H1 (cell line): ENCODE measurements around the gene KRT32. TPM values are rescaled to one million over a fixed set of nuclear protein-coding genes. Genes with fewer than 3 reads are reported as not detected.

Source experiments
- CTCF ChIA-PET: fragments of 300-600 bp; sonication (Branson Sonifier 250); formaldehyde crosslinking; loops from one replicate; lab custom pipeline; 2021; ENCODE audit not compliant: partially characterized antibody; lab: Charles Lee
- POLR2A ChIA-PET: fragments of 300-600 bp; sonication (Branson Sonifier 250); formaldehyde crosslinking; loops from one replicate; lab custom pipeline; 2021; ENCODE audit warnings: inconsistent platforms; ENCODE audit not compliant: partially characterized antibody; lab: Charles Lee
- DNase-seq, 2 experiments: peaks; one replicate each; pipeline versions ENCODE4 v3.0.0 to v3.0.0-alpha.2; 2010 to 2022; ENCODE audit warnings: low spot score in 2 of 2, low read depth in 1 of 2, mixed read lengths in 1 of 2
- FAIRE-seq: peaks from 2 replicates; lab custom pipeline; 2011; peaks lifted over from hg19 to GRCh38; lab: Jason Lieb, UNC
- H2AFZ ChIP-seq: 2 replicates; pipeline ENCODE4 v1.8.1; 2012; ENCODE audit warnings: low read length, inconsistent platforms
- H2AK5ac ChIP-seq: 2 replicates; pipeline ENCODE4 v1.6.1; 2013; ENCODE audit warnings: low read depth, low read length
- H2BK120ac ChIP-seq: replicated peaks from 2 replicates; pipeline ENCODE3; 2013; ENCODE audit warnings: low read depth, low read length, inconsistent platforms
- H2BK12ac ChIP-seq: 2 replicates; pipeline ENCODE4 v1.6.1; 2013; ENCODE audit warnings: low read depth, low read length
- H2BK15ac ChIP-seq: 2 replicates; pipeline ENCODE4 v1.6.1; 2013; ENCODE audit warnings: low read length
- H2BK20ac ChIP-seq: 2 replicates; pipeline ENCODE4 v1.6.1; 2013; ENCODE audit warnings: low read length
- H2BK5ac ChIP-seq: 2 replicates; pipeline ENCODE4 v1.6.1; 2013; ENCODE audit warnings: low read depth, low read length
- H3K14ac ChIP-seq: 2 replicates; pipeline ENCODE4 v1.6.1; 2013; ENCODE audit warnings: inconsistent platforms; ENCODE audit not compliant: insufficient read length
- H3K18ac ChIP-seq: 2 replicates; pipeline ENCODE4 v1.6.1; 2013; ENCODE audit warnings: low read length; ENCODE audit errors: extremely low read depth
- H3K23ac ChIP-seq: 2 replicates; pipeline ENCODE4 v1.6.1; 2013; ENCODE audit warnings: inconsistent platforms; ENCODE audit not compliant: insufficient read length
- H3K23me2 ChIP-seq: 2 replicates; pipeline ENCODE4 v1.6.1; 2013; ENCODE audit warnings: low read depth, low read length
- H3K27ac ChIP-seq: 2 replicates; pipeline ENCODE4 v1.6.1; 2011; ENCODE audit warnings: low read depth, low read length, inconsistent platforms
- H3K27me3 ChIP-seq, 4 experiments: replicated peaks in 1 of 4; 1 replicate in 1 of 4; 2 replicates in 3 of 4; pipeline versions ENCODE4 v1.6.1 to v1.8.1; 2011 to 2013; ENCODE audit warnings: low read length in 3 of 4, mild to moderate bottlenecking in 3 of 4, inconsistent platforms in 2 of 4, mixed read lengths in 2 of 4, moderate library complexity in 1 of 4; ENCODE audit not compliant: control insufficient read depth in 3 of 4, insufficient read depth in 3 of 4; ENCODE audit errors: extremely low read depth in 1 of 4
- H3K36me3 ChIP-seq, 4 experiments: 2 replicates each; pipeline versions ENCODE4 v1.6.1 to v1.8.1; 2011 to 2013; ENCODE audit warnings: mild to moderate bottlenecking in 4 of 4, low read length in 3 of 4, moderate library complexity in 2 of 4, control low read depth in 1 of 4, inconsistent platforms in 1 of 4; ENCODE audit not compliant: insufficient read depth in 4 of 4, control insufficient read depth in 2 of 4
- H3K4ac ChIP-seq: replicated peaks from 2 replicates; pipeline ENCODE3; 2013; ENCODE audit warnings: low read length, low read depth, mixed read lengths, inconsistent platforms; ENCODE audit not compliant: insufficient read length
- H3K4me1 ChIP-seq, 4 experiments: replicated peaks in 1 of 4; 1 replicate in 1 of 4; 2 replicates in 3 of 4; pipeline versions ENCODE4 v1.6.1 to v1.8.1; 2011 to 2013; ENCODE audit warnings: low read length in 3 of 4, inconsistent platforms in 2 of 4, mixed read lengths in 1 of 4; ENCODE audit not compliant: insufficient read depth in 4 of 4, control insufficient read depth in 3 of 4
- H3K4me2 ChIP-seq, 2 experiments: 2 replicates each; pipeline versions ENCODE4 v1.6.1 to v1.8.1; 2011 to 2013; ENCODE audit warnings: low read depth in 2 of 2, low read length in 2 of 2, control low read depth in 1 of 2, inconsistent platforms in 1 of 2, mild to moderate bottlenecking in 1 of 2; ENCODE audit not compliant: insufficient read depth in 1 of 2
- H3K4me3 ChIP-seq, 4 experiments: fragments of 200-600, 300-600 bp in 1 of 4; sonication (generic), shearing (Covaris generic), sonication (Bioruptor Twin) in 1 of 4; 2 replicates each; pipeline versions ENCODE4 v1.5.1 to v1.8.1; 2011 to 2016; ENCODE audit warnings: low read length in 4 of 4, low read depth in 3 of 4, control low read depth in 2 of 4, inconsistent platforms in 2 of 4, mild to moderate bottlenecking in 2 of 4, mixed read lengths in 1 of 4, moderate library complexity in 1 of 4; ENCODE audit not compliant: insufficient read depth in 2 of 4; ENCODE audit errors: extremely low read depth in 1 of 4
- H3K56ac ChIP-seq: replicated peaks from 2 replicates; pipeline ENCODE3; 2013; ENCODE audit warnings: low read depth, mild to moderate bottlenecking, mixed read lengths, low read length, inconsistent platforms; ENCODE audit not compliant: insufficient read length
- H3K79me1 ChIP-seq: 2 replicates; pipeline ENCODE4 v1.6.1; 2013; ENCODE audit warnings: low read depth, low read length, control low read depth
- H3K79me2 ChIP-seq, 2 experiments: 2 replicates each; pipeline versions ENCODE4 v1.6.1 to v1.8.1; 2012 to 2013; ENCODE audit warnings: low read length in 2 of 2, mild to moderate bottlenecking in 2 of 2, inconsistent platforms in 1 of 2; ENCODE audit not compliant: insufficient read depth in 2 of 2, control insufficient read depth in 1 of 2
- H3K9ac ChIP-seq, 4 experiments: replicated peaks in 1 of 4; 1 replicate in 1 of 4; 2 replicates in 3 of 4; pipeline versions ENCODE4 v1.6.1 to v1.8.1; 2011 to 2013; ENCODE audit warnings: low read depth in 3 of 4, low read length in 3 of 4, control low read depth in 2 of 4, mild to moderate bottlenecking in 2 of 4, moderate library complexity in 2 of 4, inconsistent platforms in 1 of 4; ENCODE audit errors: extremely low read depth in 1 of 4
- H3K9me3 ChIP-seq, 2 experiments: 2 replicates each; pipeline versions ENCODE4 v1.6.1 to v1.8.1; 2012 to 2013; ENCODE audit warnings: mild to moderate bottlenecking in 2 of 2, moderate library complexity in 2 of 2, control low read depth in 1 of 2, inconsistent platforms in 1 of 2, low read depth in 1 of 2, low read length in 1 of 2, mixed read lengths in 1 of 2; ENCODE audit not compliant: insufficient read depth in 2 of 2
- H4K20me1 ChIP-seq, 2 experiments: replicated peaks in 1 of 2; 2 replicates each; pipeline versions ENCODE3 to v1.8.1; 2011 to 2013; ENCODE audit warnings: inconsistent platforms in 2 of 2, low read length in 2 of 2, mild to moderate bottlenecking in 1 of 2; ENCODE audit not compliant: insufficient read depth in 2 of 2, control insufficient read depth in 1 of 2
- H4K5ac ChIP-seq: 2 replicates; pipeline ENCODE4 v1.6.1; 2013; ENCODE audit warnings: low read length, low read depth, mixed read lengths, inconsistent platforms; ENCODE audit not compliant: insufficient read length
- H4K8ac ChIP-seq: 2 replicates; pipeline ENCODE4 v1.8.0; 2013; ENCODE audit warnings: mild to moderate bottlenecking, moderate library complexity, low read length, inconsistent platforms; ENCODE audit not compliant: insufficient read depth; ENCODE audit errors: extremely low read depth
- H4K91ac ChIP-seq: replicated peaks from 2 replicates; pipeline ENCODE3; 2013; ENCODE audit warnings: low read length, mixed read lengths, inconsistent platforms; ENCODE audit not compliant: insufficient read length
- BACH1 ChIP-seq: IDR thresholded peaks from 2 replicates; pipeline ENCODE4 v1.6.1; 2012; ENCODE audit warnings: low read length, improper control_type of control experiment
- CEBPB ChIP-seq: IDR thresholded peaks from 2 replicates; pipeline ENCODE4 v1.6.1; 2012; ENCODE audit warnings: low read depth, low read length
- FOSL1 ChIP-seq: IDR thresholded peaks from 2 replicates; pipeline ENCODE4 v1.6.1; 2011; ENCODE audit warnings: mild to moderate bottlenecking, low read depth, low read length, moderate library complexity; ENCODE audit not compliant: insufficient read depth
- KDM1A ChIP-seq: fragments of 200-600, 300-600 bp; sonication (generic); IDR thresholded peaks from 2 replicates; pipeline ENCODE4 v1.7.1; 2016; ENCODE audit warnings: mild to moderate bottlenecking, low read length, borderline replicate concordance
- RXRA ChIP-seq: IDR thresholded peaks from 2 replicates; pipeline ENCODE4 v1.6.1; 2011; ENCODE audit warnings: low read depth, mild to moderate bottlenecking, low read length, moderate library complexity; ENCODE audit not compliant: insufficient read depth
- SP1 ChIP-seq: IDR thresholded peaks from 2 replicates; pipeline ENCODE4 v1.6.1; 2011; ENCODE audit warnings: low read depth, low read length
- SP4 ChIP-seq: IDR thresholded peaks from 2 replicates; pipeline ENCODE4 v1.6.1; 2012; ENCODE audit warnings: low read length, inconsistent platforms
- SRF ChIP-seq: IDR thresholded peaks from 2 replicates; pipeline ENCODE4 v1.6.1; 2011; ENCODE audit warnings: mild to moderate bottlenecking, low read depth, low read length, moderate library complexity
- SUZ12 ChIP-seq: fragments of 200-600 bp; sonication (generic); IDR thresholded peaks from 2 replicates; pipeline ENCODE4 v1.6.1; 2012; ENCODE audit warnings: mild to moderate bottlenecking, inconsistent platforms, low read length, moderate library complexity, mixed read lengths
- TAF7 ChIP-seq: optimal IDR thresholded peaks from 2 replicates; pipeline ENCODE3; 2011; ENCODE audit warnings: low read depth, mild to moderate bottlenecking, inconsistent platforms, low read length, moderate library complexity, borderline replicate concordance
- YY1 ChIP-seq: IDR thresholded peaks from 2 replicates; pipeline ENCODE4 v1.6.1; 2011; ENCODE audit warnings: low read depth, mild to moderate bottlenecking, low read length
- WGBS, 2 experiments: shearing (Covaris generic) in 1 of 2; methylation state at CpG; one replicate each; pipeline versions ENCODE4 v1.1.6 to v1.1.7; 2013 to 2015; ENCODE audit warnings: low lambda C conversion rate in 2 of 2, mixed read lengths in 2 of 2, inconsistent platforms in 1 of 2, low coverage in 1 of 2, missing lambda C conversion rate in 1 of 2; ENCODE audit not compliant: insufficient replicate concordance in 2 of 2, insufficient coverage in 1 of 2, insufficient read length in 1 of 2; ENCODE audit errors: extremely low coverage in 1 of 2, missing lambda C conversion rate in 1 of 2; 5-methylcytosine and 5-hydroxymethylcytosine counted together
- polyA plus RNA-seq, 7 experiments: library from polyadenylated mRNA; depleted of rRNA in 3 of 7; stranded (reverse) in 5 of 7; unstranded in 2 of 7; fragments of >200 nt in 5 of 7; fragments of 200-250 nt in 2 of 7; gene quantifications; 1 replicate in 5 of 7; 2 replicates in 1 of 7; 4 replicates in 1 of 7; pipeline versions ENCODE4 v1.2.1 to v1.2.3, GENCODE V29; 2011 to 2013; ENCODE audit warnings: missing spikeins in 2 of 7, mixed read lengths in 2 of 7
- total RNA-seq: library from RNA; stranded (reverse); fragmentation: NEBNext Ultra II Directional; extraction: Animal tissue kit (Norgen Biotek cat#: 25700); gene quantifications from 2 replicates; pipeline ENCODE4 v1.2.1, GENCODE V29; 2021

KRT32 gene
- total and polyA plus RNA-seq, 2 of the 8 experiments (the other 6 are each of a cell fraction or from before 2014, with no cell fraction given), result not detected

GRCh38 chr17:41480136-41480535, 12.9 kb upstream of the KRT32 start:
- Histone ChIP-seq H3K27me3 (no peaks in the 10 kb centered on the region; a peak in 2 of 7 replicates), H3K9ac (no peak overlapping the region), H4K20me1 (no peaks in the 10 kb centered on the region), H3K14ac (no peak overlapping the region), H4K8ac (no peak overlapping the region), H3K27ac (no peak overlapping the region), H2BK5ac (no peak overlapping the region), H2BK12ac (no peak overlapping the region), H3K79me2 (no peaks in the 10 kb centered on the region), H3K23ac (no peak overlapping the region), H3K18ac (no peak overlapping the region), H2BK15ac (no peak overlapping the region), H3K4ac (no peak overlapping the region), H3K36me3 (no peaks in the 10 kb centered on the region), H3K56ac (no peak overlapping the region), H2AK5ac (no peak overlapping the region), H4K5ac (no peak overlapping the region), H3K23me2 (no peaks in the 10 kb centered on the region), H3K4me2 (no peak overlapping the region), H2BK20ac (no peak overlapping the region), H3K79me1 (no peaks in the 10 kb centered on the region), H2BK120ac (no peak overlapping the region), H3K9me3 (no peaks in the 10 kb centered on the region), H4K91ac (no peak overlapping the region), H3K4me3 (no peak overlapping the region), H2AFZ (no peak overlapping the region), H3K4me1 (no peaks in the 10 kb centered on the region)
- POLR2A ChIA-PET, result interaction anchor here (1.4 to 1.5 kb wide), 2 partner anchors 11 to 42 kb away, joined by 5 read pairs; no protein-coding TSS in a partner anchor
- DNase-seq (no peak), FAIRE-seq (no peak)
- CTCF ChIA-PET, result interaction anchor here (0.5 to 33.9 kb wide), 4 partner anchors 12 to 182 kb away, joined by 3 to 427 read pairs (median 51); partner anchors contain the start of gene KRT36
- TF ChIP-seq SUZ12, result no peak
- no peak for TF ChIP-seq SP4
- no peak for TF ChIP-seq RXRA
- TF ChIP-seq YY1, result no peak
- TF ChIP-seq CEBPB, result no peak
- TF ChIP-seq BACH1, result no peak
- TF ChIP-seq SP1, result no peak
- TF ChIP-seq TAF7, result no peak
- TF ChIP-seq SRF, result no peak
- no peak for TF ChIP-seq FOSL1
- TF ChIP-seq KDM1A, result no peak
- 52% methylated on average over 2 of the region's 2 CpGs; no CpG with 5 or more reads in 1 of the 2 experiments for WGBS, 2 experiments
